GM21360 (cell line): Measurements from ENCODE around the gene REEP3.
"Not testable (repeated sequence)": the region's sequence is repeated elsewhere in the genome, so short reads cannot be mapped to it uniquely, and the experiment has no call there.

Source experiments
- ATAC-seq: cut with Tn5 transposase; IDR thresholded peaks from one replicate; pipeline ENCODE4 v1.9.1; 2021; ENCODE audit warnings: mild to moderate bottlenecking, moderate library complexity; ENCODE audit not compliant: unreplicated experiment

REEP3 gene

GRCh38 chr10:63520500-63521415 is at the start of gene REEP3:
REEP3 (plus strand) TSS chr10:63521401; CDS start chr10:63521546, 145 bp downstream.
- ATAC-seq, result peak; percentile 61

- no peak for ATAC-seq
These were observed 46.7 kb upstream of the REEP3 start for GRCh38 chr10:63474488-63474887.

- no peak for ATAC-seq
These were observed 43.3 kb upstream of the REEP3 start for GRCh38 chr10:63477927-63478326.

DNA sequence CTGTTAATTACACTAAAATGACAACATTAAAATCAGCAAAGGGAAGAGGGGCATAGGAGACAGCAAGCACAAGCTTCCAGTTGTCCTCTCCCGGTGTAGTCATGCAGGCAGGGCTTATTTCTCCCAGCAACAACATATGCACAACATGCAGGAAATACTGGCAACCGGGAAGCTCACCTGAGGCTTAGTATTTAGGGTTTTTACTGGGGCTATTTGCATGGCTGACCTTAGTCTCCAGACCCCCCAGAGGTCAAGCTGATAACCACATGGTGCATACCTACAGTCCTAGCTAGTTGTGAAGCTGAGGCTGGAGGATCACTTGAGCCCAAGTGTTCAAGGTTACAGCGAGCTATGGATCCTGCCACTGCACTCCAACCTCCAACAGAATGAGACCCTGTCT is 42.6 kb upstream of the REEP3 start:
- no peak for ATAC-seq

- no peak for ATAC-seq
These were observed 41.0 kb upstream of the REEP3 start for GRCh38 chr10:63480237-63480636.

DNA sequence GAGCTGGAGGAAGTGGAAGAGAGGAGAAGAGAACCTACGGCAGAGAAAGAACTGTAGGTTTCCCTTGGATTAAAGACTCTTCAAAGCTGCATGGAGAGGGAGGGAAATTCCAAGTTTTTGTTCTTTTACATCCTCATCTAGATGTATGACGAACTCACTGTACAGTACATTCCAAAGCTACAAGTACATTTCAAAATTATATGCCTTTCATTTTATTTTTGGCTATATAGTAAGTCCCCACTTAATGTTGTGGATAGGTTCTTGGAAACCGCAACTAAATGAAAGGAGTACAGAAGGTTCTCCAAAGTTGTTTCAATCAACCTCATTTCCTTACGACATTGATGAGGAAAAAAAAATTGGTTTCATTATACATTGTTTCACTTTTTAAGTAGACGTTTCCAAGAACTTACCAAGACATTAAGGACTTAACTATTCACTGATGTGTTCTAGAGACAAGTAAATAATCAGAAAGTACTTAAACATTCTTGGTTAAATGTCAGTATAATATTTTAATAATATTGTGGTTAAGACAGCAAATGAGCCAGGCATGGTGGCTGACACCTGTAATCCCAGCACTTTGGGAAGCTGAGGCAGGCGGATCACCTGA is 39.3 kb upstream of the REEP3 start:
- ATAC-seq, result no peak

- no peak for ATAC-seq
These were observed 37.2 kb upstream of the REEP3 start for GRCh38 chr10:63483983-63484382.

GRCh38 chr10:63487990-63488389 is 33.2 kb upstream of the REEP3 start:
- no peak for ATAC-seq

DNA sequence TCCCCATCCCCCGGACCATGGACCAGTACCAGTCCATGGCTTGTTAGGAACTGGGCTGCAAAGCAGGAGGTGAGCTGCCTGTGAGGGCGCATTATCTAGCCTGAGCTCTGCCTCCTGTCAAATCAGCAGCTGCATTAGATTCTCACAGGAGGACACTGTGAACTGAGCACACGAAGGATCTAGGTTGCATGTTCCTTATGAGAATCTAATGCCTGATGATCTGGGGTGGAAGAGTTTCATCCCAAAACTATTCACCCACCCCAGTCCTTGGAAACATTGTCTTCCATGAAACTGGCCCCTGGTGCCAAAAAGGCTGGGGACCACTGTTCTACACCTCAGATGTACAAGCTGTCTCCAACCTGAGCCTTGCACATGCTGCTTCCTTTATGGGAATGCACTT is 31.4 kb upstream of the REEP3 start:
- ATAC-seq, result no peak

DNA sequence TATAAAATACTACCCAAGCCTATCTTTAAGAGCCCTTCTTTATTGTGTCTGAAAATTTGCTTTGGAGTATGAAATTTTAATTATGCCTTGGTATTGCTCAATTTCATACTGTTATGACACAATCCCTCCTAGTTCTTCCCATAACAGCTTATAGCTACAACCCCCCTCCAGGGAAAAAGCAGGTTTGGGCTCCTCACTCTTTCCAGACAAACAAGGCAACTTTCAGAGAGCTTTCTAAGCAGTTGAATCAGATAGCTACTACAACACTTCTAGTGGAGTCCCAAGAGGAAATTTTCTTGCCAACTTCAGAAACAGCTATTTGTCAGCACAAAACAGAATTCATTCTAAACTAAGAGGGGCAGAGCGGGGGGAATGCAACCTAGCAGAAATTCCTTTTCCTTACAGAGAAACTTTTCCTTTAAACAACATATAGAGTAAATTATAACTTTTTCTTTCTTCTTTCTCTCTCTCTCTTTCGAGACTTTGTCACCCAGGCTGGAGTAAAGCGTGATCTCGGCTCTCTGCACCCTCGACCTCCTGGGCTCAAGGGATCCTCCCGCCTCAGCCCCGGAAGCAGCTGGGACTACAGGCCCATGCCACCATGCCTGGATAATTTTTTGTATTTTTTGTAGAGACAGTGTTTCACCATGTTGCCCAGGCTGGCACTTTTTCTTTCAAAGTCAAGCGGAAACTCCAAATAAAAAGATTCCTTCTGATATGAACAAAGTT is 29.4 kb upstream of the REEP3 start:
- no peak for ATAC-seq

GRCh38 chr10:63492317-63492690 is 28.9 kb upstream of the REEP3 start:
- ATAC-seq, result not testable (repeated sequence)

- no peak for ATAC-seq
These were observed 28.2 kb upstream of the REEP3 start for GRCh38 chr10:63493004-63493403.

GRCh38 chr10:63494951-63495350 is 26.2 kb upstream of the REEP3 start:
- no peak for ATAC-seq

GRCh38 chr10:63496561-63496960 is 24.6 kb upstream of the REEP3 start:
- no peak for ATAC-seq

GRCh38 chr10:63497321-63497720 is 23.9 kb upstream of the REEP3 start:
- ATAC-seq, result no peak

GRCh38 chr10:63498665-63499064 is 22.5 kb upstream of the REEP3 start:
- ATAC-seq, result no peak

- not testable (repeated sequence) for ATAC-seq
These were observed 20.6 kb upstream of the REEP3 start for GRCh38 chr10:63500551-63500950.

DNA sequence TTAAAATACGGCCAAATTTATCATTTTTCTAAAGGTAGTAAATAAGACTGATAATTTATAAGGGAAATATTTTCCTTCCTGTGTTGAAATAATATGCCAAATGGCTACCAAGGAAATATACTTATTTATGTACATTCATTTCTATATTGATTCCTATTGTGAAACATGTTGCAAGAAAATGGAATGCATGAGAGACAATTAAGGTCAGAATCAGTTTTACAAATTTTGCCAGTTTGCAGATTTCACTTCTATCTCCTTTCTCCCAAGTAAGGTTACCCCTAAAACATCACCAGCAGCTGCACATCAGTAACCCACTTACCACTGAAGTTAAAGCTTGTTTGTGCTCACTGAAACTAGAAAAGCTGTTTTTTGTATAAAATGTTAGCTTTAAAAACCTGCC is 19.2 kb upstream of the REEP3 start:
- no peak for ATAC-seq

- ATAC-seq, result no peak
These were observed 18.4 kb upstream of the REEP3 start for GRCh38 chr10:63502832-63503231.

- ATAC-seq, result no peak
These were observed 17.8 kb upstream of the REEP3 start for GRCh38 chr10:63503395-63503794.

DNA sequence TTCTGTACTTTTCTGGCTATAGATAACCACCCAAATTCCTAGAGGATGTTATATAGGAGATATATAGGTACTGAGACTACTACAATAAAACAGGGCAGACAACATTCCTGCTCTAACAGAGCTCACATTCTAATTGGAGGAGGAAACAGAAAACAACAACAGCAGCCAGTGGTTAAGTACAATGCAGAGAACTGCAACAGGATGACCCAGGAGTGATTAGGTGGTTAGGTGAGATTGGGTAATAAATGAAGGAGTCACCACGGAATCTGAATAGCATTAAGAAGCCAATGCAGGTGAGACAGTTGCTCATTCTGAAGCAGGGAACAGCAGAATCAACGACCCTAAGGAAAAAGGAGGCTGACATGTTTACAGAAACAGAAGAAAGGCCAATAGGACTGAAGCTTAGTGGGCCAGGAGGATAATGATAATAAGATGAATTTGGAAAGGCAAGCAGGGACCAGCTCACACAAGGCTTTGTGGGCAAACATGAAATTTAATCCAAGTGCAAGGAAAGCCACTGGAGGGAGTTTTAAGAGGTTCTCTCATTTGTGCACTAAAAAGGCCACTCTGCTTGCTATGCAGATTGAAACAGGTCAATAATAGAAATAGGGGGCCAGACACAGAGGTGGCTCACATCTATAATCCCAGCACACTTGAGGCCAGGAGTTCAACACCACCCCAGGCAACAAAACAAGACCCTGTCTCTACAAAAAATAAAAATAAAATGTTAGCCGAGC is 16.9 kb upstream of the REEP3 start:
- ATAC-seq, result no peak
